Activated T-helper 2 cell treated with anti-CD3 and anti-CD28 coated beads, Interferon-gamma antibody, Interleukin-2, Interleukin-4, amounts not matched to agents 10 μg/mL and 5 μg/mL and 100 μg/mL, durations not matched to agents 14 hours and 24 hours and 36 hours (primary cell): Measurements from ENCODE around the gene EFR3B. TPM values are rescaled to one million over a fixed set of nuclear protein-coding genes. Genes with fewer than 3 reads are reported as not detected.

Experiments used
- DNase-seq: peaks from one replicate; pipeline ENCODE4 v3.0.0; 2021; ENCODE audit warnings: low spot score
- H3K27ac Mint-ChIP-seq: one replicate; pipeline ENCODE4 v1.8.0; 2021; ENCODE audit warnings: mixed read lengths
- H3K27me3 Mint-ChIP-seq: one replicate; pipeline ENCODE4 v1.8.0; 2021; ENCODE audit warnings: low read depth, mixed read lengths
- H3K36me3 Mint-ChIP-seq: one replicate; pipeline ENCODE4 v1.8.0; 2021; ENCODE audit warnings: low read depth, mixed read lengths
- H3K4me1 Mint-ChIP-seq: one replicate; pipeline ENCODE4 v1.8.0; 2021; ENCODE audit warnings: low read depth, mixed read lengths
- H3K4me3 Mint-ChIP-seq: one replicate; pipeline ENCODE4 v1.8.0; 2021; ENCODE audit warnings: low read depth, mild to moderate bottlenecking, moderate library complexity, mixed read lengths
- H3K9me3 Mint-ChIP-seq: one replicate; pipeline ENCODE4 v1.8.0; 2021; ENCODE audit warnings: mixed read lengths
- intact Hi-C: fragments of 100-400 bp; cut with micrococcal nuclease; formaldehyde crosslinking; loops from one replicate; pipeline ENCODE4 v1.15.1; 2023
- total RNA-seq: library from RNA; stranded (reverse); gene quantifications from 2 replicates; pipeline ENCODE4 v1.2.3, GENCODE V29; 2022

Gene EFR3B
- total RNA-seq, 1 donor from 2014 or later: 0.46 TPM

DNA sequence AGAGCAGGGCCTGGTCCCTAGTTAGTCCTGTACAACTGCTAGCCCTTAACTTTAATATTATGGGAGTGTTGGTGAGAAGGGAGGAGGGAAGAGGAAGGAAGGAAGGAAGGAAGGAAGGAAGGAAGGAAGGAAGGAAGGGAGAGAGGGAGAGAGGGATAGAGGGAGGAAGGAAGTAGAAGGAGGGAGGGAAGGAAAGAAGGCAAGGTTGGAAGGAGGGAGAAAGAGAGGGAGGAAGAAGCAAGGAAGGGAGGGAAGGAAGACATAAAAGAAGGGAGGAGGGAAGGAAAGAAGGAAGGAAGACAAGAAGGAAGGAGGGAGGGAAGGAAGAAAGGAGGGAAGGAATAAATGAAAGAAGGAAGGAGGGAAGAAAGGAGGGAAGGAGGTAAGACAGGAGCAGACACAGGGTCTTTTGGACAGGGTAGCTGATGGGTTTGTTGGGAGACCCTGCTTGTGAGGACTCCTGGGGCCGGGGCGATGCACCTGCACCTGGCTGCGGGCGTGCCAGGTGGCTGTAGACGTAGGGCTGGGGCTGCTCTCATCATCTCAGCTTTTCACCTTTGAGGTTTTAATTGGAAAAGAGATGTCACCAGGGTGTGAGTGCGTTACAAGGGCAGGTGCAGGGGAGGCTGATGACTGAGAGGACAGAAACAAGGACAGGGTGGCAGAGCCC, 132.5 kb downstream of the EFR3B start:
- H3K9me3 Mint-ChIP-seq: no peaks in the 10 kb centered on the region
- intact Hi-C loops: no loop called here
- no peak overlapping the region for H3K27ac Mint-ChIP-seq
- H3K27me3 Mint-ChIP-seq: peaks cover 55% of the 10 kb centered on the region
- H3K36me3 Mint-ChIP-seq: no peaks in the 10 kb centered on the region
- H3K4me1 Mint-ChIP-seq: peaks cover 4% of the 10 kb centered on the region
- H3K4me3 Mint-ChIP-seq: no peak overlapping the region
- no peak for DNase-seq

GRCh38 chr2:25176138-25176537, 134.3 kb downstream of the EFR3B start:
- Mint-ChIP-seq H3K4me3 (no peak overlapping the region), H3K36me3 (no peaks in the 10 kb centered on the region), H3K4me1 (peaks cover 4% of the 10 kb centered on the region), H3K9me3 (no peaks in the 10 kb centered on the region), H3K27me3 (peaks cover 37% of the 10 kb centered on the region), H3K27ac (no peak overlapping the region)
- no peak for DNase-seq
- intact Hi-C loops: no loop called here

GRCh38 chr2:25176541-25177181, 134.8 kb downstream of the EFR3B start:
- H3K9me3 Mint-ChIP-seq: no peaks in the 10 kb centered on the region
- no peak for DNase-seq
- H3K4me3 Mint-ChIP-seq: no peak overlapping the region
- no peak overlapping the region for H3K27ac Mint-ChIP-seq
- peaks cover 4% of the 10 kb centered on the region for H3K4me1 Mint-ChIP-seq
- intact Hi-C loops: no loop called here
- H3K27me3 Mint-ChIP-seq: peaks cover 33% of the 10 kb centered on the region
- H3K36me3 Mint-ChIP-seq: no peaks in the 10 kb centered on the region

DNA sequence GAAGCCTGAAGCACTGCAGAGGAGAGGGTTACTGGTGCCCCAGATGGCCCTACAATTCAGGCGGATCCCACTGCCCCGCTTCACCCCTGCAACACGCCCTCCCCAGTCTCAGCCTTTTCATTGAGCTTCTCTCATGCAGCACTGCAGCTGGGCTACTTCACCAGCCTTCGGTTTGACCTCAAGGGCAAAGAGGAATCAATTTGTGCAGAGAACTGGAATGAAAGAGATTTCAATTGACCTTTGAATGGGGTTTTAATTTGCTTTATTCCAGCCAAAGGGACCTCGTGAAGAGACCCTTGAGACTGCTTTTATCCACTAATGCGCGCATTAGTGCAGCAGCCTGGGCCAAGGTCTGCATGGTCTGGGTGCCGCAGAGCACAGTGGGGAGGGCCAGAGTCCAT, 135.3 kb downstream of the EFR3B start:
- Mint-ChIP-seq H3K9me3 (no peaks in the 10 kb centered on the region), H3K36me3 (no peaks in the 10 kb centered on the region), H3K27me3 (peaks cover 36% of the 10 kb centered on the region), H3K4me3 (no peak overlapping the region), H3K4me1 (peaks cover 4% of the 10 kb centered on the region), H3K27ac (no peak overlapping the region)
- intact Hi-C loops: no loop called here
- DNase-seq: no peak

DNA sequence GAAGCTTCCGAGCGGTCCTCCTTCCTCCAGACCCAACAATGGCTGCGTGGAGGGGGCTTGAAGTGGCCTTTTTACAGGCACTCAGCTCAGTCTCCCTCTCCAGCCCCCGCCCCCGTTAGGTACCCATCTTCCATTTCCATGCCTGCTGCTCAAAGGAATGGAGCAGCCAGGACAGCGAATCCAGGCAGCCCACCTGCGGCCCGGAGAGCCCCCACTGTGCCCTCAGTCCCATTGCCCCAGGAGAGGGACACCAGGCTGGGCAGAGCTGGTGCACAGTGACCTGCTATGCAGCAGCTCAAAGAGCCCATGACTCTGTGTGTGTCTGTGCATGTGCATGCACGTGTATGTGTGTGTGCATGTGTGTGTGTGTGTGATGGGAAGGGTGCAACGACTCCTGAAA, 137.1 kb downstream of the EFR3B start:
- no peaks in the 10 kb centered on the region for H3K36me3 Mint-ChIP-seq
- H3K4me3 Mint-ChIP-seq: no peak overlapping the region
- DNase-seq: no peak
- no peak overlapping the region for H3K27ac Mint-ChIP-seq
- intact Hi-C loops: no loop called here
- H3K9me3 Mint-ChIP-seq: no peaks in the 10 kb centered on the region
- H3K27me3 Mint-ChIP-seq: peaks cover 25% of the 10 kb centered on the region
- H3K4me1 Mint-ChIP-seq: no peaks in the 10 kb centered on the region

DNA sequence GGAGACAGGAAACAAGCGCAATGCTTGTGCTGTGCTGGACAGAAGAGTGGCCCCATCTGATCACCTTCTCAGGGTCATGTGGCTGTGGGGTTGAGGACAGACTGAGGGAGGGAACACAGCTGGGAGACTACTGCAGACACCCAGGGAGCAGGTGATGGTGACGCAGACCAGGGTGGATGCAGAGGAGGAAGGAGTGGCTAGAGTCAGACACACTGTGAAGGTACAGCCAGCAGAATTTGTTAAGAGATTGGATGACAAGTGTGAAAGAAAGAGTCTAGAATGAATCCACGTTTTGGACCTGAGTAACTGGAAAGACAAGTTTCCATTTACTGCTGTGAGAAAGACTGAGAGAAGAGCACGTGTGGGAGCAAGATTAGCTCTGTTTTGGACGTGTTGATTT, 142.4 kb downstream of the EFR3B start:
- H3K27ac Mint-ChIP-seq: no peak overlapping the region
- H3K27me3 Mint-ChIP-seq: peaks cover 14% of the 10 kb centered on the region
- H3K9me3 Mint-ChIP-seq: no peaks in the 10 kb centered on the region
- no peaks in the 10 kb centered on the region for H3K4me1 Mint-ChIP-seq
- no peaks in the 10 kb centered on the region for H3K36me3 Mint-ChIP-seq
- no peak overlapping the region for H3K4me3 Mint-ChIP-seq
- intact Hi-C loops: no loop called here
- no peak for DNase-seq

GRCh38 chr2:25187729-25188350, 146.0 kb downstream of the EFR3B start:
- Mint-ChIP-seq H3K4me3 (no peak overlapping the region), H3K27me3 (peaks cover 15% of the 10 kb centered on the region), H3K9me3 (no peaks in the 10 kb centered on the region), H3K4me1 (no peaks in the 10 kb centered on the region), H3K36me3 (no peaks in the 10 kb centered on the region), H3K27ac (no peak overlapping the region)
- no peak for DNase-seq
- intact Hi-C loops: no loop called here

- H3K9me3 Mint-ChIP-seq: no peaks in the 10 kb centered on the region
- peaks cover 15% of the 10 kb centered on the region for H3K27me3 Mint-ChIP-seq
- H3K36me3 Mint-ChIP-seq: no peaks in the 10 kb centered on the region
- H3K4me3 Mint-ChIP-seq: no peak overlapping the region
- H3K27ac Mint-ChIP-seq: no peak overlapping the region
- DNase-seq: no peak
- intact Hi-C loops: no loop called here
- H3K4me1 Mint-ChIP-seq: no peaks in the 10 kb centered on the region
Observed at GRCh38 chr2:25188405-25188804, 146.5 kb downstream of the EFR3B start.

GRCh38 chr2:25190536-25190935, 148.7 kb downstream of the EFR3B start:
- Mint-ChIP-seq H3K9me3 (no peaks in the 10 kb centered on the region), H3K27me3 (peaks cover 8% of the 10 kb centered on the region), H3K4me1 (no peaks in the 10 kb centered on the region), H3K36me3 (no peaks in the 10 kb centered on the region), H3K4me3 (no peak overlapping the region), H3K27ac (no peak overlapping the region)
- intact Hi-C loops: loop anchor here (10.0 kb wide), 1 partner anchor 56 kb away; no protein-coding TSS in a partner anchor
- DNase-seq: no peak

- DNase-seq: no peak
- intact Hi-C loops: loop anchor here (10.0 kb wide), 1 partner anchor 60 kb away; no protein-coding TSS in a partner anchor
- Mint-ChIP-seq H3K27ac (no peak overlapping the region), H3K36me3 (no peaks in the 10 kb centered on the region), H3K9me3 (no peaks in the 10 kb centered on the region), H3K4me1 (no peaks in the 10 kb centered on the region), H3K4me3 (no peak overlapping the region), H3K27me3 (peaks cover 16% of the 10 kb centered on the region)
Observed at GRCh38 chr2:25194576-25195122, 152.8 kb downstream of the EFR3B start.

DNA sequence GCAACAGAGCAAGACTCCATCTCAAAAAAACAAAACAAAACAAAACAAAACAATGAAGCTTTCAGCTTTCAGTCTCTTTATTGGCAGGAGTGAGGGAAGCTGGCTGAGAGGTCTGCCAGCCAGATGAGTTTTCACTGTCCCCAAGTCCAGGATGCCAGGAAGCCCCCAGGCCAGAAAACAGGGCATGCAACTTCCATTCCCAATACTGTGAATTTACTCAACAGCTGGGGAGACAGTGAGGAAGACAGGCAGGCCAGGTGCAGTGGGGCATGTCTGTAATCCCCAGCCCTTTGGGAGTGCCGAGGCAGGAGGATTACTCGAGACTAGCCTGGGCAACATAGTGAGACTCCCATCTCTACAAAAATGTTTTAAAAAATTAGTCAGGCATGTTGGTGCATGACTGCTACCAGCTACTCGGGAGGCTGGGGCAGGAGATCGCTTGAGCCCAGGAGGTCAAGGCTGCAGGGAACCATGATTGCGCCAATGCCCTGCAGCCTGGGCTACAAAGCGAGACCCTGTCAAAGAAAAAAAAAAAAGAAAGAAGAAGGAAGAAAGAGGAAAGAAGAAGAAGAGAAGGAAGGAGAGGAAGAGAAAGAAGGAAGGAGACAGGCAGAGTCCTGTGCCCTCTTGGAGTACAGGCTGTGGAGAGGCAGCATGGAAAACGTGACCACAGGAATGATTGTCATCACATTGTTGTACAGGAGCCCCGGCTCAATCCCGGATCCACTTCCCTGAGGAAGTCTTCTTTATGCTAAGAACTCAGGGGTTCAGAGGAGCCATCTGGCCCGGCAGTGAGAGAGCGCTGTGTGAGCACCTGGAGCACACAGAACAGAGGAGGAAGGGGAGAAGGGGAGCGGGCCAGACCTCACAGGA, 155.7 kb downstream of the EFR3B start:
- no peak for DNase-seq
- Mint-ChIP-seq H3K4me3 (no peak overlapping the region), H3K27me3 (peaks cover 14% of the 10 kb centered on the region), H3K4me1 (peaks cover 2% of the 10 kb centered on the region), H3K27ac (no peak overlapping the region), H3K36me3 (no peaks in the 10 kb centered on the region), H3K9me3 (no peaks in the 10 kb centered on the region)
- intact Hi-C loops: loop anchor here (2.0 to 10.0 kb wide), 3 partner anchors 31 to 787 kb away; no protein-coding TSS in a partner anchor

- intact Hi-C loops: loop anchor here (10.0 kb wide), 1 partner anchor 63 kb away; no protein-coding TSS in a partner anchor
- no peak overlapping the region for H3K4me3 Mint-ChIP-seq
Observed at GRCh38 chr2:25198209-25198525, 156.3 kb downstream of the EFR3B start.

More at GRCh38 chr2:25198209-25198525, 156.3 kb downstream of the EFR3B start:
- peaks cover 2% of the 10 kb centered on the region for H3K4me1 Mint-ChIP-seq
- H3K9me3 Mint-ChIP-seq: no peaks in the 10 kb centered on the region
- no peak for DNase-seq
- H3K27ac Mint-ChIP-seq: no peak overlapping the region
- H3K27me3 Mint-ChIP-seq: peaks cover 14% of the 10 kb centered on the region
- H3K36me3 Mint-ChIP-seq: no peaks in the 10 kb centered on the region
